Gastroesophageal sphincter (tissue), 3 donors: Measurements from ENCODE around the gene SLC15A2.

ENCODE experiments used
- POLR2A ChIP-seq, 2 donors: fragments of 450-650 bp; IDR thresholded peaks; one replicate each; pipeline ENCODE4 v1.6.1; 2017; ENCODE audit warnings: antibody characterized with exemption in 2 of 2, mild to moderate bottlenecking in 2 of 2, moderate library complexity in 1 of 2
- TF ChIP-seq, protein P1 (sequence below), 4 experiments: fragments of 200-600 bp in 2 of 4; fragments of 450-650 bp in 2 of 4; sonication (generic) in 1 of 4; IDR thresholded peaks; one replicate each; pipeline ENCODE4 v1.5.1; 2017 to 2019; ENCODE audit warnings: antibody characterized with exemption in 4 of 4, mild to moderate bottlenecking in 2 of 4, moderate library complexity in 2 of 4

DNA sequence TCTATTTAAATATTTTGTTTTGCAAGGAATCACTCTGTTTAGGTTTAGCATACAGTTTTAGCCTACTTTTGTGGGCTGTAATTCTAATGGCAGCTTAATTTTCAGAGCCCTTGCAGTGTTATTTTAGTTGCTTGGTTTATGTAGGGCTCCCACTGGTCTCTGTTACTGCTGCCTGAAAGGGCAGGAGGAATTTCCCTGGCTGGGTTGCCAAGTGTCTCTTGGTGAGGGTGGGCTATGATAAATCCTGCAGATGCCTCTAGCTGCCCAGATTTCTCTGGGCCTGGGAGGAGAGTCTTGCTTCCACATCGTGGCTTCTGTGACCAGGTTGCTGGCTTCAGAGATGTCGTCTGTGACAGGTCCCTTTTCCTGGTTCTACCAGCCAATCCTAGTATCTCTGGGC is 91.6 kb downstream of the SLC15A2 start:
- TF ChIP-seq, protein P1, sequence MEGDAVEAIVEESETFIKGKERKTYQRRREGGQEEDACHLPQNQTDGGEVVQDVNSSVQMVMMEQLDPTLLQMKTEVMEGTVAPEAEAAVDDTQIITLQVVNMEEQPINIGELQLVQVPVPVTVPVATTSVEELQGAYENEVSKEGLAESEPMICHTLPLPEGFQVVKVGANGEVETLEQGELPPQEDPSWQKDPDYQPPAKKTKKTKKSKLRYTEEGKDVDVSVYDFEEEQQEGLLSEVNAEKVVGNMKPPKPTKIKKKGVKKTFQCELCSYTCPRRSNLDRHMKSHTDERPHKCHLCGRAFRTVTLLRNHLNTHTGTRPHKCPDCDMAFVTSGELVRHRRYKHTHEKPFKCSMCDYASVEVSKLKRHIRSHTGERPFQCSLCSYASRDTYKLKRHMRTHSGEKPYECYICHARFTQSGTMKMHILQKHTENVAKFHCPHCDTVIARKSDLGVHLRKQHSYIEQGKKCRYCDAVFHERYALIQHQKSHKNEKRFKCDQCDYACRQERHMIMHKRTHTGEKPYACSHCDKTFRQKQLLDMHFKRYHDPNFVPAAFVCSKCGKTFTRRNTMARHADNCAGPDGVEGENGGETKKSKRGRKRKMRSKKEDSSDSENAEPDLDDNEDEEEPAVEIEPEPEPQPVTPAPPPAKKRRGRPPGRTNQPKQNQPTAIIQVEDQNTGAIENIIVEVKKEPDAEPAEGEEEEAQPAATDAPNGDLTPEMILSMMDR (IDR thresholded peaks at IDR 0.05), result no peak
- TF ChIP-seq POLR2A (IDR thresholded peaks at IDR 0.05), result no peak
